Activated CD4-positive, alpha-beta T cell treated with anti-CD3 and anti-CD28 coated beads, Interleukin-2, Interleukin-6, amounts not matched to agents 100 ng/mL and 50 ng/mL, durations not matched to agents 16 hours and 8 hours (primary cell): ENCODE measurements around the gene CCR5.
"Not testable (repeated sequence)": the region's sequence is repeated elsewhere in the genome, so short reads cannot be mapped to it uniquely, and the experiment has no call there.

Source experiments
- DNase-seq: peaks from one replicate; pipeline ENCODE4 v3.0.0-alpha.2; 2020

Gene CCR5

GRCh38 chr3:46370839-46371518, at the start of gene CCR5:
TSS of gene CCR5 (plus strand) at chr3:46370946. CDS start at chr3:46372903, 1,957 bp downstream.
- peak; percentile 87 for DNase-seq

GRCh38 chr3:46321461-46322104, 49.2 kb upstream of the CCR5 start:
- DNase-seq = no peak

GRCh38 chr3:46324036-46324435, 46.7 kb upstream of the CCR5 start:
- no peak for DNase-seq

DNA sequence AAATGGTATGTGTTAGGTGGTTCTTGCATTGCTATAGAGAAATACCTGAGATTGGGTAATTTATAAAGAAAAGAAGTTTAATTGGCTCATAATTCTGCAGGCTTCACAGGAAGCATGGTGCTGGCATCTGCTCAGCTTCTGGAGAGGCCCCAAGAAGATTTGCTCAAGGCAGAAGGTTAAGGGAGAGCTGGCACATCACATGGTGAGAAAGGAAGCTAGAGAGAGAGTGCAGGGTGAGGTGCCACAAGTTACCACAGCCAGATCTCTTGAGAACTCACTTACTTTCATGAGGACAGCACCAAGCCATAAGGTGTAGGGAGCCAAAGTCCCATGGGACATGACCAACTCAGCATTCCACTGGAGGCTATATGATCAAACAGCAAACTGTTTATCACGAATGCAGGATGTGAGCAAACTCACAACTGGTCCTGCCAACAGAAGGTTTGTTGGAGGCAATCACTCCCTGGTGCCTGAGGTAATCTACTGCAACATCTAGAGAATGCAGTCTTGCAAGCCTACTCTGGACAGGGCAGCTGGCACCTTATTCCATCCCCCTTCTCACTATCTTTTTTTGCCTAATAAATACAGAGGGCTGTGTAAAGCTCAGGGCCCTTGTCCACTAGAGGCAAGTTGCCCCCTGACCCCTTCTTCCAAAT, 45.0 kb upstream of the CCR5 start:
- DNase-seq = no peak

DNA sequence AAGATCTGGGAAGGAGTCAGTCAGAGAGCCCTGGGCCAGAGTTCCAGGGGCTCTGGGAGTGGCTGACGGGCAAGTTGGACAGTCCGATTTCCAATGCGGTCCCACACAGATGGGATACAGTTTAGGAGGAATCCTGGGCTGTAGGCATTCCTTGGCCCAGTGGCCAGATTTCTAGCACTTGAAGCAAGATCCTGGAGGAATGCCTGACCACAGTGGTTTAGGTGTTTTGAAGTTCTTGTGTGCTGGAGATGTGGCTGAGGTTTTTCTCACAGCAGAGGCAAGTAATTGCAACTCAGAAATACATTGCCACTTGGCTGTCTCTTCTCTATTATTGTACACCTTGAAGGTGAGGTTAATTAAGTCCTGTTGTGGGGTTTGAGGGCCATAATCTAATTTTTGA, 40.1 kb upstream of the CCR5 start:
- not testable (repeated sequence) for DNase-seq

DNA sequence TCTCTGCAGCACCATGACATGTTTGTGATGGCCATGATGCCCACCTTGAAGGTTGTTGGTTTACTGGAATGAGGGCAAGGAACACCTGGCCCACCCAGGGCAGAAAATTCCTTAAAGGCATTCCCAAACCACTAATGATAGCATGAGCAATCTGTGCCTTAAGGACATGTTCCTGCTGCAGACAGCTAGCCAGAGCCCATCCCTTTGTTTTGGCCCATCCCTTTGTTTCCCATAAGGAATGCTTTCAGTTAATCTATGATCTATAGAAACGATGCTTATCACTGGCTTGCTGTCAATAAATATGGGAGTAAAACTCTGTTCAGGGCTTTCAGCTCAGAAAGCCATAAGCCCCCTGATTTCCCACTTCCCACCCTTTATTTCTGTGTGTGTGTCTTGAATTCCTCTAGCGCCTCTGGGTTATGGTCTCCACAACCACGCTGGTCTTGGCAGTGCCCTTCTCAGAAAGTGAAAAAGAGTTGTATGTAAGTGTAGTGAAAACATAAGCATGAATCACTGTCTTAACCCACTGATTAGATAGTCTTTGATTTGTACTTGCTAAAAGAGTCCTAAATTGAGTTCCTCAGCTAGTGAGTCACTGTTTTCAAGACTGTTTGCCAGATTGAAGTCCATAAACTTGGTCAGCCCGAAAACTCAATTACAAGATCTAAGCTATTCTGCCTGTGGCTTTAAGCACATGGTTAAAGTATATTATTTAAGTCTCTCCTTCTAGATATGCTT, 35.8 kb upstream of the CCR5 start:
- DNase-seq = peak; percentile 49

- DNase-seq = no peak
Observed at GRCh38 chr3:46335541-46335940, 35.2 kb upstream of the CCR5 start.

DNA sequence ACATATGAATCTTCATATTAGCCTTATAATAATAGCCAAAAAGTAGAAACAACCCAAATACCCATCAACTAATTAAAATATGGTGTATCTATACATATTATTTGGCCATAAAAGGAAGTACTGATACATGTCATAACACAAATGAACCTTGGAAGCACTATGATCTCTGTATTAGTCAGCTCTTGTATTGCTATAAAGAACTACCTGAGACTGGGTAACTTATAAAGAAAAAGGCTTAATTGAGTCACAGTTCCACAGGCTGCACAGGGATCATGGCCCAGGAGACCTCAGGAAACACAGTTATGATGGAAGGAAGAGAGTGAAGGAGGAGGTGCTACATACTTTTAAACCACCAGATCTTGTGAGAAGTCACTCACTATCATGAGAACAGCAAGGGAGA, 32.8 kb upstream of the CCR5 start:
- peak; percentile 34 for DNase-seq

GRCh38 chr3:46338840-46339239, 31.9 kb upstream of the CCR5 start:
- DNase-seq = no peak

- no peak for DNase-seq
Observed at GRCh38 chr3:46344476-46344875, 26.3 kb upstream of the CCR5 start.

- peak; percentile 37 for DNase-seq
Observed at GRCh38 chr3:46348823-46349482, 21.8 kb upstream of the CCR5 start.

- DNase-seq = peak; percentile 61
Observed at GRCh38 chr3:46349484-46350261, 21.1 kb upstream of the CCR5 start.

DNA sequence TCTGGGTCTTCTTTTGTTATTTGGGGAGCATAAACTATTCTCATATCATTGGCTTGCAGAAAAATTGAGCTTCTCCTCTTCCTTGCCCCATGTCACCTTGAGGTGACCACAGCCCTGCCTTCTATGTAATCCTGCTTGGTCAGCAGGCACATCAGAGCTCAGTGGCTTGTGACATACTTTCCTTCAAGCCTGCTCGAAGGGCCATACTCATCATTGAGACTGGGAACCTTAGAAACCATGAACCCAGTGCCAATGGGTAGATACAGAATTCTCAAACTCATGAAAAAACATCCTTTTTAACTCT, 20.5 kb upstream of the CCR5 start:
- DNase-seq = peak; percentile 40

- no peak for DNase-seq
Observed at GRCh38 chr3:46351646-46352045, 19.1 kb upstream of the CCR5 start.

- DNase-seq = no peak
Observed at GRCh38 chr3:46353090-46353489, 17.7 kb upstream of the CCR5 start.

DNA sequence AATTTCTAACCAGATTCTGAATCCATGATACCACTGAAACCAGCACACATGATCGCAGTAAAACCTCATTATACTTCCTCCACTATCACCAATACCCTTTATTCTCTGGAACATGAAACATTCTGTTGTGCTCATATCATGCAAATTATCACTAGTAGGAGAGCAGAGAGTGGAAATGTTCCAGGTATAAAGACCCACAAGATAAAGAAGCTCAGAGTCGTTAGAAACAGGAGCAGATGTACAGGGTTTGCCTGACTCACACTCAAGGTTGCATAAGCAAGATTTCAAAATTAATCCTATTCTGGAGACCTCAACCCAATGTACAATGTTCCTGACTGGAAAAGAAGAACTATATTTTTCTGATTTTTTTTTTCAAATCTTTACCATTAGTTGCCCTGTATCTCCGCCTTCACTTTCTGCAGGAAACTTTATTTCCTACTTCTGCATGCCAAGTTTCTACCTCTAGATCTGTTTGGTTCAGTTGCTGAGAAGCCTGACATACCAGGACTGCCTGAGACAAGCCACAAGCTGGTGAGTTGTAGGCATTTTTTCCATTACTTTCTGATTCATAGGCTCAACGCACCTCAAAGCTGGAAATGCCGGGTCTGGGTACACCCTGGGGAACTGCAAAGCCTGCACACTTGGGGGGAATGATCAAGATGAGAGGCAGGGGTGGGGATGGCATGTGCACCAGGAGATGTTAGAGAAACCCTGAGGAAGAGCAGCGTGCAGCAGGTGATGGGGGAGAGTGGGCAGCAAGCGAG, 16.9 kb upstream of the CCR5 start, which contains the start of gene CCR2:
TSS of gene CCR2 (plus strand) at position 465 of the 764 bp plus-strand sequence. CDS start 3,417 bp downstream, outside the sequence.
- peak; percentile 41 for DNase-seq

DNA sequence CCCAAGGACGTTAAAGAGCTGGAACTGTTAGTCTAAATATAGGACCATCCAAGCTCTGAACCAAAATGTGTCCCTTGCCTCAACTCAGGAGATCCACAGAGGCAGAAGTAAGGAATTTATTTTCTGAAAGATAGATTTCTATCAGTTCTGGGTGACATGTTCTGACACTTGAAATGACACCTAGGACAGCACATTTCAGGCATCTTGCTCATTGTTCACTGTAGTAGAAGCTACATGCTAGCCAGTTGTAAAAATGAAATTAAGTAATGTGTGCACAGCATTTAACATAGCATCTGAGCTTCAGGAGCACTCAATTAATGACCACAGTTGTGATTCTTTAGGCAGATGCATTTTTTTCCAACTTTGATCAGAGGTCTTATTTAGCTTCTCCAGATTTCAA, 16.3 kb upstream of the CCR5 start:
- no peak for DNase-seq

DNA sequence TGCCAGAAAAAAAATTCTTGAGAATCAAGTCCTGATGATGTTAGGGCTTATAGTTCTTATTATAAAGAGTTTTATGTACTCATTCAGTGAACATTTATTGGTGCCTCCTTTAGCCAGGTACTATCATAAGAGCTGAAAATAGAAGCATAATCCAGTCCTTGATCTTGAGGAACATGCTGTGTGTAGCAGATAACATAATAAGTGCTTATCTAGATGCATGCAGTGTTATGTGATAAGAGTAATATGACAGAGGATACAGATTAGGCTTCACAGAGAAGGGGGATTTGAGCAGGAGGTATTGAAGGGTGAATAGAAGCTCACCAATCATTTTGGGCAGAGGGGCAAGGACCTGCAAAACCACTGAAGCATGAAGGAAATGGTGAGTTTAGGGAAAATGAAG, 15.8 kb upstream of the CCR5 start:
- DNase-seq = no peak

- DNase-seq = no peak
Observed at GRCh38 chr3:46356276-46356675, 14.5 kb upstream of the CCR5 start.

GRCh38 chr3:46356909-46357308, 13.8 kb upstream of the CCR5 start:
- DNase-seq = no peak

DNA sequence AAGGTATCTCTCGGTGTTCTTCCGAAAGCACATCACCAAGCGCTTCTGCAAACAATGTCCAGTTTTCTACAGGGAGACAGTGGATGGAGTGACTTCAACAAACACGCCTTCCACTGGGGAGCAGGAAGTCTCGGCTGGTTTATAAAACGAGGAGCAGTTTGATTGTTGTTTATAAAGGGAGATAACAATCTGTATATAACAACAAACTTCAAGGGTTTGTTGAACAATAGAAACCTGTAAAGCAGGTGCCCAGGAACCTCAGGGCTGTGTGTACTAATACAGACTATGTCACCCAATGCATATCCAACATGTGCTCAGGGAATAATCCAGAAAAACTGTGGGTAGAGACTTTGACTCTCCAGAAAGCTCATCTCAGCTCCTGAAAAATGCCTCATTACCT, 12.3 kb upstream of the CCR5 start:
- no peak for DNase-seq
